Natural killer cell (primary cell): ENCODE results near the gene ANKRD63. TPM values are rescaled to one million over a fixed set of nuclear protein-coding genes. Genes with fewer than 3 reads are reported as not detected.
A peak's percentile ranks its signal among the peaks of the same experiment; 100 is the strongest.

Experiments
- ATAC-seq, 3 donors: fragments of 150-1000 bp in 2 of 3; fragments of 200-7000 bp in 1 of 3; cut with Tn5 transposase; 1 replicate in 1 of 3; 2 replicates in 2 of 3; pipeline ENCODE4 v1.10.0; 2021; ENCODE audit warnings: mild to moderate bottlenecking in 2 of 3, moderate library complexity in 2 of 3
- DNase-seq, 2 donors: peaks; one replicate each; pipeline versions ENCODE4 v3.0.0 to v3.0.0-alpha.2; 2013 to 2021; ENCODE audit warnings: mixed read lengths in 1 of 2
- H3K27ac ChIP-seq: one replicate; pipeline ENCODE4 v1.5.1; 2013; ENCODE audit warnings: mild to moderate bottlenecking, low read length
- H3K27me3 ChIP-seq: one replicate; pipeline ENCODE4 v1.6.1; 2013; ENCODE audit warnings: low read length; ENCODE audit not compliant: control insufficient read depth, insufficient read depth
- H3K36me3 ChIP-seq: one replicate; pipeline ENCODE4 v1.6.1; 2013; ENCODE audit warnings: low read length; ENCODE audit not compliant: control insufficient read depth, insufficient read depth
- H3K4me1 ChIP-seq: one replicate; pipeline ENCODE4 v1.6.1; 2013; ENCODE audit warnings: low read length; ENCODE audit not compliant: control insufficient read depth, insufficient read depth
- H3K4me3 ChIP-seq: one replicate; pipeline ENCODE4 v1.5.1; 2013; ENCODE audit warnings: low read length
- H3K9me3 ChIP-seq: one replicate; pipeline ENCODE4 v1.6.1; 2013; ENCODE audit warnings: low read length; ENCODE audit not compliant: control insufficient read depth, insufficient read depth
- H3K27ac Mint-ChIP-seq, 2 donors: one replicate each; pipeline ENCODE4 v1.8.0; 2022; ENCODE audit warnings: mild to moderate bottlenecking in 2 of 2, mixed read lengths in 2 of 2, moderate library complexity in 1 of 2
- H3K27me3 Mint-ChIP-seq, 2 donors: one replicate each; pipeline ENCODE4 v1.8.0; 2022; ENCODE audit warnings: low read depth in 2 of 2, mixed read lengths in 2 of 2
- H3K36me3 Mint-ChIP-seq: one replicate; pipeline ENCODE4 v1.8.0; 2022; ENCODE audit warnings: mixed read lengths
- H3K4me1 Mint-ChIP-seq, 2 donors: one replicate each; pipeline ENCODE4 v1.8.0; 2022; ENCODE audit warnings: mixed read lengths in 2 of 2
- H3K4me3 Mint-ChIP-seq: one replicate; pipeline ENCODE4 v1.8.0; 2022; ENCODE audit warnings: mild to moderate bottlenecking, moderate library complexity, mixed read lengths
- H3K9me3 Mint-ChIP-seq, 2 donors: one replicate each; pipeline ENCODE4 v1.8.0; 2022; ENCODE audit warnings: mixed read lengths in 2 of 2
- WGBS: methylation state at CpG from one replicate; pipeline ENCODE4 v1.1.7; 2013; ENCODE audit warnings: missing lambda C conversion rate; ENCODE audit not compliant: insufficient coverage; 5-methylcytosine and 5-hydroxymethylcytosine counted together
- intact Hi-C: fragments of 100-400 bp; cut with micrococcal nuclease; formaldehyde crosslinking; loops from one replicate; pipeline ENCODE4 v1.14.2; 2022
- total RNA-seq, 4 donors: library from RNA; stranded (reverse); fragments of 120-200 nt in 1 of 4; gene quantifications; one replicate each; pipeline versions ENCODE4 v1.2.3 to v1.2.4, GENCODE V29; 2013 to 2022
- TF ChIP-seq, protein P1 (sequence below): fragments of 200-600 bp; IDR thresholded peaks from one replicate; pipeline ENCODE4 v1.8.0; 2022; ENCODE audit warnings: antibody characterized with exemption

Gene ANKRD63
- total RNA-seq, 3 donors from 2014 or later (not counting 1 experiment from before 2014, with no cell fraction given): not detected

DNA sequence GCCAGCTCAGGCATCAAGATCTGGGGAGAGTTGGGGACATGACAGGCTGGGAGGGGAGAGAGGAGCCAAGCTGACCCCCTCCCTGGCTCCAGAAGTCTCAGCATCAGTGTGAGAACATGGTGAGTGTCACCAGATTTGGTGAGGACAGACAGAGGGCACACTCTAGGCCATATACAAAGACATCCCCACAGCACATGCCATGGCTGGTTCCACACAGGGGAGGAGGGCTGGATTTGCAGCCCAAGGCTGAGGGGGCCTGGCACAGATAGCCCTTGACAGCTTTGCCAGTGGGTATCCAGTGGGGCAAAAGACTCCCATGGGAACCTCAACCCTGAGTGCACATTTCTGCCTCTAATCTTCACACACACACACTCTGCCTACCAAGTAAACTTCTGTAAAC is 10.1 kb upstream of the ANKRD63 start:
- peak overlapping the region in 1 of 2 donors; percentile 24 for H3K27ac Mint-ChIP-seq

DNA sequence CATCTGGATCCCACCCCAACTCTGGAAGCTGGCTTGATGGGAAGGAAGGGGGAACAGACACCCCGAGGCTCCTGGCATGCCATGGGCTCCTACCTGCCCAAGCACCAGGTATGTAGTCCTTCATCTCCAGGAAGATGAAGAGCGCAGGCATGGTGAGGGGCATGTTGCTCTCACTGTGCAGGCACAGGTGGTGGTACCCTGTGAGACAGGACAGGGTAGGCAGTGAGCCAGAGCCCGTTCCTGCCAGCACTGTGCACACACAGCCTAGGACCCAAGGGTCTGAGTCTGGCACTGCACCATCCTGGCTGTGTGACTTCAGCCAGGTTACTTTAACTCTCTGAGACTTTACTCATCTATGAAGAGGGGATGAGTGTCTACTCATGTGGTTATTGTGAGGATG is 9.4 kb upstream of the ANKRD63 start:
- Mint-ChIP-seq H3K4me3 (no peak overlapping the region), H3K9me3 (no peaks in the 10 kb centered on the region), H3K27me3 (no peaks in the 10 kb centered on the region), H3K4me1 (peaks cover 0 to 10% of the 10 kb centered on the region in 2 donors), H3K36me3 (no peaks in the 10 kb centered on the region), H3K27ac (no peak overlapping the region)
- intact Hi-C loops: no loop called here
- H3K27ac ChIP-seq: no peak overlapping the region
- no peaks in the 10 kb centered on the region for H3K4me1 ChIP-seq
- no peaks in the 10 kb centered on the region for H3K27me3 ChIP-seq
- ATAC-seq (no peak), DNase-seq (no peak)
- TF ChIP-seq, protein P1, sequence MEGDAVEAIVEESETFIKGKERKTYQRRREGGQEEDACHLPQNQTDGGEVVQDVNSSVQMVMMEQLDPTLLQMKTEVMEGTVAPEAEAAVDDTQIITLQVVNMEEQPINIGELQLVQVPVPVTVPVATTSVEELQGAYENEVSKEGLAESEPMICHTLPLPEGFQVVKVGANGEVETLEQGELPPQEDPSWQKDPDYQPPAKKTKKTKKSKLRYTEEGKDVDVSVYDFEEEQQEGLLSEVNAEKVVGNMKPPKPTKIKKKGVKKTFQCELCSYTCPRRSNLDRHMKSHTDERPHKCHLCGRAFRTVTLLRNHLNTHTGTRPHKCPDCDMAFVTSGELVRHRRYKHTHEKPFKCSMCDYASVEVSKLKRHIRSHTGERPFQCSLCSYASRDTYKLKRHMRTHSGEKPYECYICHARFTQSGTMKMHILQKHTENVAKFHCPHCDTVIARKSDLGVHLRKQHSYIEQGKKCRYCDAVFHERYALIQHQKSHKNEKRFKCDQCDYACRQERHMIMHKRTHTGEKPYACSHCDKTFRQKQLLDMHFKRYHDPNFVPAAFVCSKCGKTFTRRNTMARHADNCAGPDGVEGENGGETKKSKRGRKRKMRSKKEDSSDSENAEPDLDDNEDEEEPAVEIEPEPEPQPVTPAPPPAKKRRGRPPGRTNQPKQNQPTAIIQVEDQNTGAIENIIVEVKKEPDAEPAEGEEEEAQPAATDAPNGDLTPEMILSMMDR: no peak
- H3K36me3 ChIP-seq: peaks cover 88% of the 10 kb centered on the region
- no peaks in the 10 kb centered on the region for H3K9me3 ChIP-seq
- 88% methylated on average over 3 of the region's 3 CpGs for WGBS
- H3K4me3 ChIP-seq: no peak overlapping the region

More for the DNA sequence above, 10.1 kb upstream of the ANKRD63 start:
- Histone ChIP-seq H3K36me3 (peaks cover 88% of the 10 kb centered on the region), H3K27me3 (no peaks in the 10 kb centered on the region), H3K9me3 (no peaks in the 10 kb centered on the region), H3K27ac (no peak overlapping the region), H3K4me3 (no peak overlapping the region), H3K4me1 (no peaks in the 10 kb centered on the region)
- no peak for ATAC-seq
- no peaks in the 10 kb centered on the region for H3K36me3 Mint-ChIP-seq
- H3K4me3 Mint-ChIP-seq: no peak overlapping the region
- no peaks in the 10 kb centered on the region for H3K27me3 Mint-ChIP-seq
- TF ChIP-seq, protein P1: no peak
- peaks cover 0 to 13% of the 10 kb centered on the region in 2 donors for H3K4me1 Mint-ChIP-seq
- H3K9me3 Mint-ChIP-seq: no peaks in the 10 kb centered on the region
- intact Hi-C loops: no loop called here
- no peak for DNase-seq

DNA sequence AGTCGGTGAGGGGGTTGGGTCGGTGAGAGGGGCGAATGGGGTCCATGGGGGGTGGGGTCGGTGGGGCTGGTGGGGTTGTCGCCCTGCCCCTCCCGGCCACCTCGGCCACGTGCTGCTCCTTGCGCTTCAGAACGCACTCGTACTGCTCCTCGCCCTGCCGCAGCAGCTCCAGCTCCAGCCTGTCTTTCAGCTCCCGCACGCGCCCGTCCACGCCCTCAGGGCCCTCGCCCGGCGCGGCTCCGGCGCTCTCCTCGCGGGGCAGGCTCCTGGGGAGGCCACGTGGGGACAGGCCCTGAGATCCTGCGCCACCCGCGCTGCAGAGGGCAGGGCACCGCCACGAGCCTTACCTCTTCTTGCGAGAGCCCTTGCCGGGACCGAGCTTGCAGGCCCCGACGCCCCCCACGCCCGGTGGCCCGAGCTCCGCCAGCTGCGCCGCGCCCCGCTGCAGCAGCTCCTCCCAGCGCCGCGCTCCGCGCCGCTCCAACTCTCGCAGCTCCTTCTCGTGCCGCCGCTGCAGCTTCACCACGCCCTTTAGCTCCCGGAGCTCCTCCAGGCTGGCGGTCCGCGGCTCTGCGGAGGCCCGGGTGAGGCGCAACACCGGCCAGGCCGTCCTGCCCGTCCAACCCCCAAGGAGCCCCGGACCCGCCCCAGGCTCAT is 8.2 kb upstream of the ANKRD63 start:
- H3K4me1 Mint-ChIP-seq: peaks cover 0 to 5% of the 10 kb centered on the region in 2 donors
- H3K27me3 Mint-ChIP-seq: no peaks in the 10 kb centered on the region
- Histone ChIP-seq H3K4me3 (no peak overlapping the region), H3K27me3 (no peaks in the 10 kb centered on the region), H3K36me3 (peaks cover 87% of the 10 kb centered on the region), H3K9me3 (no peaks in the 10 kb centered on the region), H3K27ac (no peak overlapping the region), H3K4me1 (no peaks in the 10 kb centered on the region)
- intact Hi-C loops: no loop called here
- no peak overlapping the region for H3K27ac Mint-ChIP-seq
- WGBS: 95% methylated on average over 67 of the region's 68 CpGs
- TF ChIP-seq, protein P1: no peak
- ATAC-seq (no peak), DNase-seq (no peak)
- H3K9me3 Mint-ChIP-seq: no peaks in the 10 kb centered on the region
- no peak overlapping the region for H3K4me3 Mint-ChIP-seq
- H3K36me3 Mint-ChIP-seq: no peaks in the 10 kb centered on the region

DNA sequence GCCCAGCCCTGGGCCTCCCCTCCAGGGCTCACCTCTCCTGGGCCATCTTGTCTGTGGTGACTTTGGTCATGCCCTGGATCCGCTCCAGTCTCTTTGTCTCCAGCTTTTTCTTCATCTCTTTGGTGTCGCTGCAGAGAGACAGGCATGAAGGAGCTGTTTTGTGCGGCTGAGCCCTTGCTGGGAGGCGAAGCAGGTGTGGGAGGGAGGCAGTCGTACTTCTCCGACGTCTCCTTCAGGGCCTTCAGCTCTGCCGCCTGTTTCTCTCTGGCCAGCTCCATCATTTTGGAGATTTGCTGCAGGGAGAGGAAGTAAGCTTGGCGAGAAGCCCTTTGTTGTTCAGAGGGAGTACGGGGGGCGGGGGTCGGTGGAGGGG is 7.7 kb upstream of the ANKRD63 start:
- no peak overlapping the region for H3K4me3 ChIP-seq
- intact Hi-C loops: no loop called here
- H3K9me3 ChIP-seq: no peaks in the 10 kb centered on the region
- WGBS: 95% methylated on average over 12 of the region's 12 CpGs
- no peak for ATAC-seq
- Mint-ChIP-seq H3K4me1 (peaks cover 0 to 3% of the 10 kb centered on the region in 2 donors), H3K27ac (no peak overlapping the region), H3K9me3 (no peaks in the 10 kb centered on the region), H3K4me3 (no peak overlapping the region), H3K36me3 (no peaks in the 10 kb centered on the region), H3K27me3 (no peaks in the 10 kb centered on the region)
- H3K27me3 ChIP-seq: no peaks in the 10 kb centered on the region
- no peak overlapping the region for H3K27ac ChIP-seq
- no peaks in the 10 kb centered on the region for H3K4me1 ChIP-seq
- H3K36me3 ChIP-seq: peaks cover 82% of the 10 kb centered on the region
- no peak for DNase-seq
- TF ChIP-seq, protein P1: no peak
